Kidney (tissue), 14 donors: Measurements from ENCODE around the gene NLGN3. TPM values are rescaled to one million over a fixed set of nuclear protein-coding genes. Genes with fewer than 3 reads are reported as not detected.

Source experiments
- DNase-seq, 5 donors: peaks; one replicate each; pipeline ENCODE4 v3.0.0-alpha.2; 2013 to 2020
- FAIRE-seq: peaks from 2 replicates; lab custom pipeline; 2012; peaks lifted over from hg19 to GRCh38; lab: Jason Lieb, UNC
- H3K27ac ChIP-seq, 2 donors: one replicate each; pipeline ENCODE4 v1.7.0; 2013; ENCODE audit warnings: low read depth in 2 of 2, low read length in 2 of 2, inconsistent platforms in 1 of 2
- H3K27me3 ChIP-seq: one replicate; pipeline ENCODE4 v1.7.1; 2013; ENCODE audit warnings: low read length, inconsistent platforms; ENCODE audit not compliant: control insufficient read depth, insufficient read depth
- H3K36me3 ChIP-seq, 3 donors: one replicate each; pipeline versions ENCODE4 v1.7.0 to v1.7.1; 2013; ENCODE audit warnings: low read length in 3 of 3, control low read depth in 1 of 3, inconsistent platforms in 1 of 3; ENCODE audit not compliant: insufficient read depth in 3 of 3, control insufficient read depth in 2 of 3
- H3K4me1 ChIP-seq, 3 donors: one replicate each; pipeline versions ENCODE4 v1.7.0 to v1.7.1; 2013; ENCODE audit warnings: low read length in 3 of 3, inconsistent platforms in 1 of 3, low read depth in 1 of 3; ENCODE audit not compliant: control insufficient read depth in 2 of 3, insufficient read depth in 2 of 3
- H3K4me3 ChIP-seq, 3 donors: one replicate each; pipeline versions ENCODE4 v1.7.0 to v1.8.1; 2013; ENCODE audit warnings: low read length in 3 of 3, control low read depth in 1 of 3, inconsistent platforms in 1 of 3
- H3K9ac ChIP-seq, 3 donors: one replicate each; pipeline versions ENCODE4 v1.7.0 to v1.7.1; 2013; ENCODE audit warnings: low read length in 3 of 3, control low read depth in 1 of 3, inconsistent platforms in 1 of 3
- H3K9me3 ChIP-seq, 3 donors: one replicate each; pipeline versions ENCODE4 v1.7.0 to v1.7.1; 2013; ENCODE audit warnings: low read length in 3 of 3, control low read depth in 1 of 3, inconsistent platforms in 1 of 3; ENCODE audit not compliant: control insufficient read depth in 2 of 3, insufficient read depth in 1 of 3
- CTCF ChIP-seq: IDR thresholded peaks from 3 replicates; pipeline ENCODE4 v1.5.1; 2012; ENCODE audit warnings: mild to moderate bottlenecking, moderate library complexity, borderline replicate concordance; ENCODE audit not compliant: insufficient read depth; ENCODE audit errors: extremely low read depth
- intact Hi-C: fragments of 100-400 bp; cut with DNase I; formaldehyde crosslinking; loops from one replicate; pipeline ENCODE4 v1.11.1; 2022
- polyA plus RNA-seq: library from polyadenylated mRNA; stranded (reverse); fragments of 350-450 nt; fragmentation: Illumina TruSeq; extraction: RNeasy Lipid Tissue Mini Kit (QIAGEN cat#74804); gene quantifications from one replicate; pipeline ENCODE4 v1.2.3, GENCODE V29; 2014; ENCODE audit warnings: low read depth, low replicate concordance; ENCODE audit not compliant: insufficient read depth
- total RNA-seq: library from RNA; stranded (reverse); fragmentation: NEBNext Ultra II Directional; extraction: Animal tissue kit (Norgen Biotek cat#: 25700); gene quantifications from one replicate; pipeline ENCODE4 v1.2.1, GENCODE V29; 2021
- donor health status: control.
- donor health status: control.
- donor health status: control.
- donor health status: control.
- donor health status: control.
- donor health status: DM: yes; HTN: yes; CAD: no.
- donor health status: Normal renal cell carcinoma (clear cell type).

Gene NLGN3
- total and polyA plus RNA-seq, 2 donors from 2014 or later = 0.82 to 0.97 TPM

GRCh38 chrX:71164071-71164470, 19.4 kb downstream of the NLGN3 start:
- Histone ChIP-seq H3K4me1 (no peaks in the 10 kb centered on the region), H3K27me3 (no peaks in the 10 kb centered on the region), H3K36me3 (no peaks in the 10 kb centered on the region), H3K9ac (no peak overlapping the region), H3K27ac (no peak overlapping the region), H3K4me3 (no peak overlapping the region), H3K9me3 (no peaks in the 10 kb centered on the region)
- FAIRE-seq = no peak
- TF ChIP-seq CTCF = no peak
- intact Hi-C loops = no loop called here
- DNase-seq = no peak

GRCh38 chrX:71166461-71166860, 21.8 kb downstream of the NLGN3 start:
- FAIRE-seq (no peak), DNase-seq (no peak)
- H3K4me1 ChIP-seq = no peaks in the 10 kb centered on the region
- H3K9me3 ChIP-seq = no peaks in the 10 kb centered on the region
- no peak for TF ChIP-seq CTCF
- intact Hi-C loops = no loop called here
- H3K27ac ChIP-seq = no peak overlapping the region
- H3K9ac ChIP-seq = no peak overlapping the region
- H3K27me3 ChIP-seq = no peaks in the 10 kb centered on the region
- H3K36me3 ChIP-seq = no peaks in the 10 kb centered on the region
- H3K4me3 ChIP-seq = no peak overlapping the region

- intact Hi-C loops = no loop called here
- H3K4me1 ChIP-seq = no peaks in the 10 kb centered on the region
- H3K9me3 ChIP-seq = no peaks in the 10 kb centered on the region
- no peak overlapping the region for H3K4me3 ChIP-seq
- H3K27me3 ChIP-seq = no peaks in the 10 kb centered on the region
- DNase-seq (no peak), FAIRE-seq (no peak)
- no peak overlapping the region for H3K27ac ChIP-seq
- TF ChIP-seq CTCF = no peak
- no peaks in the 10 kb centered on the region for H3K36me3 ChIP-seq
- H3K9ac ChIP-seq = no peak overlapping the region
Observed at GRCh38 chrX:71167031-71167781, 22.6 kb downstream of the NLGN3 start.
